ENCODE results near the gene ZFP82. TPM values are rescaled to one million over a fixed set of nuclear protein-coding genes. Genes with fewer than 3 reads are reported as not detected.

ZFP82 gene
- total RNA-seq, 1 experiment from 2014 or later = 20.1 TPM

GRCh38 chr19:36449059-36449670, 30.7 kb upstream of the ZFP82 start:
- Histone ChIP-seq H2BK15ac (ENCODE audit: low read depth, low read length) (no peak overlapping the region), H2BK120ac (ENCODE audit: low read depth, low read length, poor library complexity, severe bottlenecking) (no peak overlapping the region), H3K14ac (ENCODE audit: insufficient read depth, low read length) (no peak overlapping the region), H3K9ac (ENCODE audit: extremely low read depth, insufficient read length, low read length) (no peak overlapping the region), H3K27ac (ENCODE audit: insufficient read length, low read depth, low read length) (no peak overlapping the region), H3K27me3 (ENCODE audit: insufficient read depth, low read length) (no peaks in the 10 kb centered on the region), H3K18ac (ENCODE audit: insufficient read length, low read depth, low read length) (no peak overlapping the region), H4K20me1 (ENCODE audit: control insufficient read depth, insufficient read depth, insufficient read length) (no peaks in the 10 kb centered on the region), H3K56ac (ENCODE audit: insufficient read length, low read depth, low read length) (no peak overlapping the region), H3T11ph (ENCODE audit: low read length) (no peak overlapping the region), H2AFZ (ENCODE audit: low read length) (no peak overlapping the region), H3K23ac (ENCODE audit: insufficient read length, low read depth, low read length) (no peak overlapping the region), H3K4me1 (ENCODE audit: insufficient read depth, low read length) (no peaks in the 10 kb centered on the region), H4K5ac (ENCODE audit: insufficient read length, low read depth, low read length) (no peak overlapping the region), H3K9me3 (ENCODE audit: control insufficient read depth, low read depth, low read length) (peaks cover 34% of the 10 kb centered on the region), H2BK12ac (ENCODE audit: insufficient read length, low read depth, low read length) (no peak overlapping the region), H3K23me2 (ENCODE audit: insufficient read length, low read depth, low read length, poor library complexity, severe bottlenecking) (no peaks in the 10 kb centered on the region), H2BK20ac (ENCODE audit: low read depth, low read length, poor library complexity, severe bottlenecking) (no peak overlapping the region), H2BK5ac (ENCODE audit: insufficient read length, low read length) (no peak overlapping the region), H2AK5ac (ENCODE audit: insufficient read length, low read length) (no peak overlapping the region), H3K4ac (ENCODE audit: low read depth, low read length) (no peak overlapping the region), H4K8ac (replicated peaks; ENCODE audit: insufficient read length, low read depth, low read length) (no peak overlapping the region), H4K91ac (ENCODE audit: insufficient read length, low read depth, low read length) (no peak overlapping the region), H3K79me1 (ENCODE audit: insufficient read depth, low read depth, low read length, poor library complexity, severe bottlenecking) (no peaks in the 10 kb centered on the region), H3K79me2 (ENCODE audit: insufficient read depth, low read length) (no peaks in the 10 kb centered on the region), H3K4me2 (ENCODE audit: insufficient read depth, insufficient read length, low read length) (no peak overlapping the region)
- no peak for TF ChIP-seq CTCF (conservative IDR thresholded peaks at IDR 0.05)
- no peak overlapping the region for H3K4me3 Mint-ChIP-seq
- H3K27me3 Mint-ChIP-seq (ENCODE audit: low read depth) = no peaks in the 10 kb centered on the region
- no peak overlapping the region for H3K27ac Mint-ChIP-seq
- H3K4me1 Mint-ChIP-seq = no peaks in the 10 kb centered on the region
- no CpG with 5 or more reads among the region's 5 CpGs for WGBS (ENCODE audit: extremely low coverage, insufficient read length, low lambda C conversion rate)
- DNase-seq = no peak
- peaks cover 69 to 82% (median 72%) of the 10 kb centered on the region in 3 experiments for H3K36me3 Mint-ChIP-seq (ENCODE audit: insufficient read depth in 1 of 3, low read depth in 3 of 3)
- peaks cover 74% of the 10 kb centered on the region in 2 experiments for H3K9me3 Mint-ChIP-seq
